Effector memory CD8-positive, alpha-beta T cell (primary cell): ENCODE data around the gene OR5K2.

Source experiments
- ATAC-seq: fragments of 150-1000 bp; cut with Tn5 transposase; replicated peaks from 2 replicates; pipeline ENCODE4 v1.10.0; 2021; ENCODE audit warnings: mild to moderate bottlenecking, moderate library complexity
- DNase-seq, 3 experiments: peaks; one replicate each; pipeline ENCODE4 v3.0.0; 2021
- H3K27ac Mint-ChIP-seq, 2 donors: one replicate each; pipeline ENCODE4 v1.8.0; 2022; ENCODE audit warnings: mild to moderate bottlenecking in 2 of 2, mixed read lengths in 2 of 2, moderate library complexity in 2 of 2
- H3K27me3 Mint-ChIP-seq, 2 donors: one replicate each; pipeline ENCODE4 v1.8.0; 2022; ENCODE audit warnings: mixed read lengths in 2 of 2
- H3K36me3 Mint-ChIP-seq: one replicate; pipeline ENCODE4 v1.8.0; 2022; ENCODE audit warnings: mild to moderate bottlenecking, moderate library complexity, mixed read lengths; ENCODE audit not compliant: insufficient read depth
- H3K4me1 Mint-ChIP-seq, 2 donors: one replicate each; pipeline ENCODE4 v1.8.0; 2022; ENCODE audit warnings: low read depth in 2 of 2, mixed read lengths in 2 of 2
- H3K4me3 Mint-ChIP-seq, 2 donors: one replicate each; pipeline ENCODE4 v1.8.0; 2022; ENCODE audit warnings: mild to moderate bottlenecking in 2 of 2, mixed read lengths in 2 of 2, moderate library complexity in 2 of 2
- H3K9me3 Mint-ChIP-seq, 2 donors: one replicate each; pipeline ENCODE4 v1.8.0; 2022; ENCODE audit warnings: mixed read lengths in 2 of 2

OR5K2 gene

GRCh38 chr3:98504539-98504938 is 7.1 kb downstream of the OR5K2 start:
- Mint-ChIP-seq H3K27ac (no peak overlapping the region), H3K9me3 (no peaks in the 10 kb centered on the region), H3K4me1 (peaks cover 13 to 27% of the 10 kb centered on the region in 2 donors), H3K36me3 (no peaks in the 10 kb centered on the region), H3K4me3 (no peak overlapping the region), H3K27me3 (no peaks in the 10 kb centered on the region)
- no peak for ATAC-seq
- DNase-seq: no peak

DNA sequence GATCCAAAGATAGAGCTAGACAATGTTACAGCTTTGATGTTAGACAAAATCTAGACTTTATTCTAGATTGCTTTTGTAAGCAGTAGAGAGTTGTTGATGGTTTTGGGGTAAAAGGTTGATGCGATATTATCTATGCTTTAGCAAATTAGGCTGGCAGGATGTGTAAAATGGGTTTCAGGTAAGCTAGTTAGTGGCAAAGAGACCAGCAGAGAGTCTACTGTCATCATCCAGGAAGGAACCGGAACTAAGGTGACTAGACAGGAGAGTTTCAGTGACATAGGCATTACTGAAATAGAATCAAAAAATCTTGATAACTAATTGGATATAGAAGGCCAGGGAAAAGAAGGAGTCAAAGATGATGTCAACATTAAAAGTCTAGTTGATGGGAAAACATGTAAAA is 11.1 kb downstream of the OR5K2 start:
- H3K36me3 Mint-ChIP-seq: peaks cover 13% of the 10 kb centered on the region
- peaks cover 11 to 45% of the 10 kb centered on the region in 2 donors for H3K4me1 Mint-ChIP-seq
- H3K9me3 Mint-ChIP-seq: no peaks in the 10 kb centered on the region
- ATAC-seq (peak; percentile 75), DNase-seq (no peak)
- H3K27ac Mint-ChIP-seq: peak overlapping the region; percentile 25 to 72
- no peaks in the 10 kb centered on the region for H3K27me3 Mint-ChIP-seq
- no peak overlapping the region for H3K4me3 Mint-ChIP-seq

DNA sequence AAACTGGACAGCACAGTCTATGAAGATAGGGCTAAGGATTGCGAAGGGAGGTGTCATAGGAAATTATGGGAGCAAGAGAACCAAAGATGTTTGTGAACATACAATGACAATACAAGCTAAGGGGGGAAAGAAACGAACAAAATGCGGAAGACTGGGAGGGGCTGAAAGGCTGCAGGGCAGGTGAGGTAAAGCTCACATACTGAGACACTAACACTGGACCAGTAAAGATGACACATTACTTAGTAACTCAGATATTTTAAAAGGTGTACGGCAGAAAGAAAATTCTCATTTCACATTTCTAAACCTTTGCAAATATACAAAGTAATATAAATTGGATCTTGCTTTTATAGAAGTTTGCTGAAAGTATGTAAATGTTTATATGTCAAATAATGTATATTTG is 15.1 kb downstream of the OR5K2 start:
- Mint-ChIP-seq H3K36me3 (peaks cover 45% of the 10 kb centered on the region), H3K27me3 (no peaks in the 10 kb centered on the region), H3K4me1 (peaks cover 21 to 62% of the 10 kb centered on the region in 2 donors), H3K4me3 (no peak overlapping the region), H3K27ac (peak overlapping the region; percentile 5 to 62), H3K9me3 (no peaks in the 10 kb centered on the region)
- DNase-seq (no peak), ATAC-seq (no peak)

DNA sequence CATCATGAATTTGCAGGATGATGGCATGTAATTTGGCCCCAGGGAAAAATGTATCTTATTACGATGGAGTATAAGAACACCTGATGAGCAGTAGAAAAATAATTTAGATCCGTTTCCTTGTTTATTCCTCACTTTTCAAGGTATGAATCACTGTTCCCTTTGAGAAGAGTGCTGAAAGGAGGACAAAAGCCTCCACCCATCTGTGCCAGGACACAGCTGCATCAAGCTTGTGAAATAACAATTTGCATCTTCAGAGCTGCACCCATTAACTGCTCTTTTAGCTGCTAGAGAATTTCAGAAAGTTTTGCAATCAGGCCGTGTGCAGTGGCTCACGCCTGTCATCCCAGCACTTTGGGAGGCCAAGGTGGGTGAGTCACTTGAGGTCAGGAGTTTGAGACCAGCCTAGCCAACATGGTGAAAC is 15.6 kb downstream of the OR5K2 start:
- peaks cover 45% of the 10 kb centered on the region for H3K36me3 Mint-ChIP-seq
- peak overlapping the region; percentile 5 to 62 for H3K27ac Mint-ChIP-seq
- H3K4me3 Mint-ChIP-seq: no peak overlapping the region
- DNase-seq (no peak), ATAC-seq (no peak)
- H3K27me3 Mint-ChIP-seq: no peaks in the 10 kb centered on the region
- H3K9me3 Mint-ChIP-seq: no peaks in the 10 kb centered on the region
- peaks cover 21 to 63% of the 10 kb centered on the region in 2 donors for H3K4me1 Mint-ChIP-seq

GRCh38 chr3:98513736-98514135 is 16.3 kb downstream of the OR5K2 start:
- Mint-ChIP-seq H3K27me3 (no peaks in the 10 kb centered on the region), H3K4me1 (peaks cover 20 to 63% of the 10 kb centered on the region in 2 donors), H3K36me3 (peaks cover 49% of the 10 kb centered on the region), H3K27ac (peak overlapping the region; percentile 31 to 38), H3K9me3 (no peaks in the 10 kb centered on the region), H3K4me3 (no peak overlapping the region)
- ATAC-seq (no peak), DNase-seq (no peak)

DNA sequence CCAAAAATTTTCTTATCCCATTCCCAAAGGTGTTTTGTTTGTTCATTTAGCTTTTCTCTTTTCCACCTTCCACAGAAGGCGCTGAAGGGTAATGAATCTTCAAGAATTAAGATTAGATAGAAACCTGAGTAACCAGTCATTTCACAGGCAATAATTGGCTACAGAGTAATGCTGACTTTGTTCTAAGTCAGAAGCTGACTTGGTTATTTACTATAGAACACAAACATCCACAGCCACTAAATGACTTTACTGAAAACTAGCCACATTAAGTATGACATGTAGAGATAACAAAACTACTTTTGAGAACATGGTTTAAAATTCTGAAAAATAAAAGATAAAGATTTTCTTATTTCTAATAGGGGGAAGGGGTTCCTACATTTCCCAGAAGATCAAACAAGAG is 17.5 kb downstream of the OR5K2 start:
- H3K4me1 Mint-ChIP-seq: peaks cover 29 to 67% of the 10 kb centered on the region in 2 donors
- H3K4me3 Mint-ChIP-seq: peak overlapping the region in 1 of 2 donors; percentile 31
- no peak for ATAC-seq
- no peak for DNase-seq
- peaks cover 61% of the 10 kb centered on the region for H3K36me3 Mint-ChIP-seq
- no peaks in the 10 kb centered on the region for H3K27me3 Mint-ChIP-seq
- no peaks in the 10 kb centered on the region for H3K9me3 Mint-ChIP-seq
- peak overlapping the region in 1 of 2 donors; percentile 51 for H3K27ac Mint-ChIP-seq

GRCh38 chr3:98518816-98519215 is 21.3 kb downstream of the OR5K2 start:
- H3K4me3 Mint-ChIP-seq: peak overlapping the region; percentile 70 to 88
- ATAC-seq (no peak), DNase-seq (no peak)
- H3K36me3 Mint-ChIP-seq: peaks cover 71% of the 10 kb centered on the region
- peak overlapping the region; percentile 92 to 96 for H3K27ac Mint-ChIP-seq
- H3K9me3 Mint-ChIP-seq: no peaks in the 10 kb centered on the region
- H3K27me3 Mint-ChIP-seq: no peaks in the 10 kb centered on the region
- peaks cover 42 to 70% of the 10 kb centered on the region in 2 donors for H3K4me1 Mint-ChIP-seq

GRCh38 chr3:98519351-98519750 is 21.9 kb downstream of the OR5K2 start:
- peak overlapping the region; percentile 70 to 88 for H3K4me3 Mint-ChIP-seq
- ATAC-seq (no peak), DNase-seq (no peak)
- peaks cover 66% of the 10 kb centered on the region for H3K36me3 Mint-ChIP-seq
- H3K27me3 Mint-ChIP-seq: no peaks in the 10 kb centered on the region
- H3K9me3 Mint-ChIP-seq: no peaks in the 10 kb centered on the region
- H3K27ac Mint-ChIP-seq: peak overlapping the region; percentile 92 to 96
- H3K4me1 Mint-ChIP-seq: peaks cover 42 to 70% of the 10 kb centered on the region in 2 donors

- H3K36me3 Mint-ChIP-seq: peaks cover 44% of the 10 kb centered on the region
- H3K9me3 Mint-ChIP-seq: no peaks in the 10 kb centered on the region
- DNase-seq (peak; percentile 38 to 47 (median 39)), ATAC-seq (peak; percentile 52)
- H3K27me3 Mint-ChIP-seq: no peaks in the 10 kb centered on the region
- H3K27ac Mint-ChIP-seq: peak overlapping the region; percentile 92 to 96
- peak overlapping the region; percentile 70 to 88 for H3K4me3 Mint-ChIP-seq
- peaks cover 37 to 63% of the 10 kb centered on the region in 2 donors for H3K4me1 Mint-ChIP-seq
Measured at GRCh38 chr3:98521897-98522543, 24.5 kb downstream of the OR5K2 start.

DNA sequence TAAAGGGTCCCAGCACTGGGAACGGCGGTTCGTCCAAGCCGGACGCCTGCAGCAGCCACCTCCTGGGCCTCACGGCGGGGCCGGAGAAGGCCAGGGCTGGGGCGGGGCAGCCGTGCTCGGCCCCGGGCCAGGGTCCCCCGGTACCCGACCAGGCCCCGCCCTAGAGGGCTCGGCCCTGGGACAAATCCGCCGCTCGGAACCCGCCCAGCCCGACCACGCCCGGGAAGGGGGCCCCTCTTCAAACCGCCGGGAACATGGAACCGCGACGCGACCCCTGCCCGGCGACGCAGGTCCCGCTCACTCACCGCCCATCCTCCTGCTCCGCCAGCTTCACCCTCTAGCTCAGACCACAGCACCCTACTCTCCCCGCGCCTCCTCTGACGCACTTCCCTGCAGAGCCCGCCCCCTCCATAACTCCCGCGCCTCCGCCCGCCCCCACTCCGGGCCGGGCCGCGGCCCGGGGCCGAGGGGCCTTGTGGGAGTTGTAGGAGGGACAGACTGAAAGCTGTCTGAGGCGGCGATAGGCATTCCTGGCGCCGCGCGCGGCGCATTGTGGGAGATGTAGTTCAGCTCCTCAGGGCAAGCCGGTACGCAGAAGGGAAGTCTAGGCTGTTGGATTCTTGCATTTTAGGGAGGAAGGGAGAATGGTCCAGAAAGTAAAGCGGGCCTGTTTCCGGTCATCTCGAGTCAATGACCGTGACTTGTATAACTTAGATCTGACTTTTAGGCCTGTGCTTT is 25.2 kb downstream of the OR5K2 start, which contains the start of gene CLDND1:
Gene CLDND1 (minus strand): TSS at position 359 of the 738 bp plus-strand sequence. CDS start 1,478 bp downstream, outside the sequence.
- no peaks in the 10 kb centered on the region for H3K27me3 Mint-ChIP-seq
- H3K4me3 Mint-ChIP-seq: peak within 1 kb of the TSS; percentile 70 to 88
- peaks cover 41% of the 10 kb centered on the region for H3K36me3 Mint-ChIP-seq
- H3K9me3 Mint-ChIP-seq: no peaks in the 10 kb centered on the region
- DNase-seq (peak; percentile 91 to 93 (median 92)), ATAC-seq (peak; percentile 95)
- peaks cover 36 to 58% of the 10 kb centered on the region in 2 donors for H3K4me1 Mint-ChIP-seq
- H3K27ac Mint-ChIP-seq: peak within 1 kb of the TSS; percentile 92 to 96

DNA sequence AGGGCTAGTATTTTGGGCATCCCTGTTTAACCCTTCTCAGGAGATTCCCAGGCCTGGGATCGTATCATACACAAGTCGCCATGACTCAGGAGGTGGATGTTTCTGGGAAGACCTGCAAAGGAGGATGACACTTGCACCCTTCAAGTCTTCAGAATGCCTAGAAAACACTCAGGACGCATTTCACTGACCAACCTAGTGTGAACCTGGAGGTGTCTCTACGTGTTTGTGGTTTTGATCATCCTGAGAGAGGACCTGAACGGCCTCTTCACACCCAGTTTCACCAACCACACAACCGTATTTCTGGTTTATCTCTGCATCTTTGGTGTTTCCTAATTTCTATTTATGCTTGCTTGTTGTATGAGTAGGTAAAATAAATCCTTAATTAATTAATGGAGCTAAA is 28.0 kb downstream of the OR5K2 start:
- DNase-seq (peak in 1 of 3 experiments; percentile 3), ATAC-seq (no peak)
- Mint-ChIP-seq H3K27me3 (no peaks in the 10 kb centered on the region), H3K9me3 (no peaks in the 10 kb centered on the region), H3K27ac (no peak overlapping the region), H3K4me3 (peak overlapping the region in 1 of 2 donors; percentile 57), H3K36me3 (peaks cover 20% of the 10 kb centered on the region), H3K4me1 (peaks cover 17 to 31% of the 10 kb centered on the region in 2 donors)

DNA sequence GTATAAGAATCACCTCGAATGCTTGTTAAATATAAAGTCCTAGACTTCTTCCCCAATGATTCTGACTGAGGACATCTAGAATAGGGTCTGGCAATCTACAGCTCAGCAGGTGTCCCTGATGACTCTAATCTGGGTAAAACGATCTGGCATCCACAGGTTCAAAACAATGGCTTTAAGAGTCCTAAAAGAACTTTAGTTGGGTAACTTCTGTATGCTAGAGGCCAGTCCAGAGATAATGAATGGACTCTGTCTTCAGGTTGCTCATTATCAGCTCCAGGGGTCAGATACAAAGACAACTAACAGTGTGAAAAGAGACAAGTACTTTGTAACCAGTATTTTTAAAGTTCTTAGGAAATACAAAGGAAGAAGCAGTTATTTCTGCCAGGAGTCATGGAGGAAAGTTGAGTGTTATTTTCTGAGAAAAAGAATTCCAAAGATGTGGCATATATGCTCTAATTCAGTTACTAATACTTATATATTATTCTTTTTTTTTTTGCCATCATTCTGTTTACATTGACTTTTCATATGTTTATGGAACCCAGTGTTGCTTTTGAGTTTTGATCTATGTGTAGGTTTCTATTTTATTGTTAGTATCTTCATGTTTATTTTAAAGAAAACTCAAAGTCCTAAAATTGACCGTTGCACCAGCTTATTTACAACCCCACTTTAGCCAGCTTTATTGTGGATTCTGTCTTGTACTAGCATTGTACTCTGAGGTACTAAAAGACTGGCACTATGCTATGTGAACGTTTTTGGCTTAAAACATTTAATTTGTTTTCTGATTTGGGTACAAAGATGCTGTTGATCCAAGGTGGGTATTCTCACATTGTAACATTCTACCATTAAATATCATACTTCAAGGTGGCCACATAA is 31.2 kb downstream of the OR5K2 start:
- H3K4me1 Mint-ChIP-seq: peaks cover 5 to 11% of the 10 kb centered on the region in 2 donors
- no peak overlapping the region for H3K27ac Mint-ChIP-seq
- DNase-seq: no peak
- H3K36me3 Mint-ChIP-seq: no peaks in the 10 kb centered on the region
- H3K9me3 Mint-ChIP-seq: no peaks in the 10 kb centered on the region
- no peak for ATAC-seq
- H3K4me3 Mint-ChIP-seq: no peak overlapping the region
- H3K27me3 Mint-ChIP-seq: no peaks in the 10 kb centered on the region

DNA sequence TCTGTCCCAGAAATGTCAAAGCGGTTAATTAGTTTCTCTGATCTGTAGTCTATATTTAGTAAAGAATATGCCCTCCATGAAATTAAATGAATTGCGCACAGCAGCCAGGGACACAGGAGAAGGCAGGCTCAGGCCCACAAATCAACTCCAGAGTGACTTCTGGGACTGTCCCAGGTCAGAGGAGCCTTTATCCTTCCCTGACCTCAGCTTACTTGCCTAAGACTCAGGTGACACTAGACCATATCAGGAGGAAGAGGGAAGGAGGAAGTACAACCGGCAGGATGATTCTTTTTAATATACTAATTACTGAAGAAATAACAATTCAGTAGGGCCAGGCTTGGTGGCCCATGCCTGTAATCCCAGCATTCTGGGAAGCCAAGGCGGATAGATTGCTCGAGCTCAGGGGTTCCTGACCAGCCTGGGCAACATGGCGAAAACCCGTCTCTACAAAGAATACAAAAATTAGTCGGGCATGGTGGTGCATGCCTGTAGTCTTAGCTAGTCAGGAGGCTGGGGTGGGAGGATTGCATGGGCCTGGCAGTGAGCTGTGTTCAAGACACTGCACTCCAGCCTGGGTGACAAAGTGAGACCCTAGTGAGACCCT is 32.5 kb downstream of the OR5K2 start:
- Mint-ChIP-seq H3K4me3 (no peak overlapping the region), H3K4me1 (peaks cover 5 to 10% of the 10 kb centered on the region in 2 donors), H3K27me3 (no peaks in the 10 kb centered on the region), H3K9me3 (no peaks in the 10 kb centered on the region), H3K36me3 (no peaks in the 10 kb centered on the region), H3K27ac (no peak overlapping the region)
- ATAC-seq (no peak), DNase-seq (no peak)
